ENCODE measurements around the gene SCYL3. TPM values are rescaled to one million over a fixed set of nuclear protein-coding genes. Genes with fewer than 3 reads are reported as not detected.
"Not testable (repeated sequence)": the region's sequence is repeated elsewhere in the genome, so short reads cannot be mapped to it uniquely, and the experiment has no call there.

Gene SCYL3
- total RNA-seq, 2 experiments from 2014 or later, result 16.8 to 17.1 TPM

- Mint-ChIP-seq H3K36me3 (ENCODE audit: low read depth) (peaks cover 55% of the 10 kb centered on the region), H3K4me3 (no peak overlapping the region), H3K4me1 (peaks cover 13% of the 10 kb centered on the region), H3K9me3 (no peaks in the 10 kb centered on the region), H3K27me3 (no peaks in the 10 kb centered on the region), H3K27ac (no peak overlapping the region)
- ChIA-PET POLR2A (no interaction called here), CTCF (interaction anchor here (0.5 to 1.2 kb wide), 2 partner anchors 9 to 28 kb away, joined by 3 to 4 read pairs; no protein-coding TSS in a partner anchor)
- DNase-seq, result no peak
These were observed 15.2 kb downstream of the SCYL3 start for GRCh38 chr1:169878498-169878897.

DNA sequence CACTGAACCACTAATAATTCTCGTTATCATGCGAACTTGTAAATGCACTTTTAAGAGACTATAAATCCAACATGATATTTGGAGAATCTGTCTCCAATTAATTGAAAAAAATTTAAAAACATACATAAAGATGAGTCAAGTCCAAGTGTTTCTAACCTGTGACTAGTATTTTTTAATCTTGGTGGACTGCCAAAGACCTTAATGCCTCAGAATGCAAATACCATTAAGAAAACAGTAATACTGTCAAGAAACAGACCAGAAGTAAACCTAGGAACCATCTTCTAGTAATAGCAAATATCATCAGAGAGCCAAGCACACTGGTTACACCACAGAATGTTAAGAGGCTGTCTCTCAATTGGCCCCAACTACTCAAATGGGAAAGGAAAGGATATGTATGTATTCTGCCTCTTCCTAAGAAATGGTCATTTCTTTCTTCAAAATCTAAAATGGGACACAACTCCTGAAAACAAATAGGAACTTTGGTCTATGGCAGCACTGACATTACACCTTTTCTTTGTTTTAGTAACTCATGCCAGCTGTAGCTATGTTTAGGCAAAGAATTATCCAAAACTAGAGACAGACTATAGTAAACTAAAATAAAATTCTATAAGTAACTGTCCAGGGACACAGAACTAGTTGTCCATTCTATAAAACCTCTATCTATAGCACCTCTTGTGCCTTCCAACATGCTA lies 15.8 kb downstream of the SCYL3 start:
- ChIA-PET CTCF (no interaction called here), POLR2A (no interaction called here)
- Mint-ChIP-seq H3K27me3 (no peaks in the 10 kb centered on the region), H3K4me1 (peaks cover 13% of the 10 kb centered on the region), H3K4me3 (no peak overlapping the region), H3K36me3 (ENCODE audit: low read depth) (peaks cover 57% of the 10 kb centered on the region), H3K27ac (no peak overlapping the region), H3K9me3 (peaks cover 4% of the 10 kb centered on the region)
- DNase-seq, result no peak

DNA sequence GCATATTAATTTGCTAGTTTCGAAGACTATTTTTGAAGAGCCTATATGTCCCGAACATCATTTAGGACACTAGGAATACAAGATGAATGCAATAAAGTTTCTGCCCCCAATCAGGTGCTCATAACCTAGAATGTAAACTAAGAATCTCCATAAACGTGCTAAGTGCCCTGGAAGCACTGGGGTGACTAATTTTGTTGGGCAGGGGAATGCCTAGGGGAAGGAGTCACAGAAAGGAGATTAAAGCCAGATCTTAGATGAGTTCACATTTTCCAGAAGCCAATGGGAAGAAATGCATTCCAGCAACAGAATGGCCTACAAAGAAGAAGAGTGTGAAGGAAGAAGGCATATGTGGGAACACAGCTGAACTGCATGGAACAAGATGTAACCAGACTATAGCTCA lies 19.5 kb downstream of the SCYL3 start:
- Mint-ChIP-seq H3K27ac (no peak overlapping the region), H3K4me3 (no peak overlapping the region), H3K27me3 (no peaks in the 10 kb centered on the region), H3K4me1 (peaks cover 10% of the 10 kb centered on the region), H3K36me3 (ENCODE audit: low read depth) (peaks cover 75% of the 10 kb centered on the region), H3K9me3 (peaks cover 10% of the 10 kb centered on the region)
- no peak for DNase-seq
- CTCF ChIA-PET, result no interaction called here
- POLR2A ChIA-PET, result no interaction called here

DNA sequence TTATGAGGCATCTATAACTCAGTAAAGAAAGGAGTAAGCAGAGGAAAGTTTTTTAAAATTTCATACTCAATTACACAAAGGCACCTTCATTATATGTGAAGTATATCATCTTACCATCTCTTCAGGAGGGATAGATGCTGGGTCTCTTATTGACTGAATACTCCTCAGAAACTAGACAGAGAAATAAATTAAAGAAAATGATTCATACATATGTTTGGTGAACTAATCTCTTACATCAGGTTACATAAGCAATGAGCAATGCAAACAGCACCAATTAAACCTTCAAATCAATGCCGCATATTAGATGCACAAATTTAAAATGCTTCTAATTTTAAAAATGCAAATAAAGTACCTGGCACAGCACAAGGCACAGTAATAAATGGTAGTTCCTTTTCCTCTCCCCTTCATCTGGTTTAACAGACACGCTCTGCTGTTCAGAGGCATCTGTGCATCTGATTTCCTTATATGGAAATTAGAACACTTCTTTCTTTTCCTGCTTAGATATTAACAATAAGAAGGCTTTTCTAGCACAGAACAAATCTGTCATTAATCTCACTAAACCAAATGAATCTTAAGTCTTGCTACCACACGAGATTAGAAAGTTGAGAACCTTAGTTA lies 20.0 kb downstream of the SCYL3 start:
- Mint-ChIP-seq H3K9me3 (peaks cover 10% of the 10 kb centered on the region), H3K4me1 (peaks cover 9% of the 10 kb centered on the region)
- POLR2A ChIA-PET, result no interaction called here

GRCh38 chr1:169872906-169873305 lies 20.8 kb downstream of the SCYL3 start:
- ChIA-PET POLR2A (no interaction called here), CTCF (interaction anchor here (1.4 kb wide), 1 partner anchor 20 kb away, joined by 3 read pairs; no protein-coding TSS in a partner anchor)
- DNase-seq, result no peak
- Mint-ChIP-seq H3K9me3 (peaks cover 10% of the 10 kb centered on the region), H3K27ac (no peak overlapping the region), H3K4me3 (no peak overlapping the region), H3K4me1 (peaks cover 9% of the 10 kb centered on the region), H3K36me3 (ENCODE audit: low read depth) (peaks cover 77% of the 10 kb centered on the region), H3K27me3 (no peaks in the 10 kb centered on the region)

More for the DNA sequence above, 20.0 kb downstream of the SCYL3 start:
- Mint-ChIP-seq H3K27ac (no peak overlapping the region), H3K36me3 (ENCODE audit: low read depth) (peaks cover 78% of the 10 kb centered on the region), H3K4me3 (no peak overlapping the region), H3K27me3 (no peaks in the 10 kb centered on the region)
- no peak for DNase-seq
- CTCF ChIA-PET, result no interaction called here

- H3K27ac Mint-ChIP-seq, POLR2A ChIA-PET, H3K9me3 Mint-ChIP-seq, DNase-seq, H3K4me3 Mint-ChIP-seq, H3K27me3 Mint-ChIP-seq, H3K4me1 Mint-ChIP-seq: not testable (repeated sequence)
- peaks cover 82% of the 10 kb centered on the region for H3K36me3 Mint-ChIP-seq (ENCODE audit: low read depth)
- CTCF ChIA-PET, result interaction anchor here (1.4 kb wide), 1 partner anchor 19 kb away, joined by 3 read pairs; no protein-coding TSS in a partner anchor
These were observed 21.7 kb downstream of the SCYL3 start for GRCh38 chr1:169871988-169872387.

- H3K27ac Mint-ChIP-seq, result no peak overlapping the region
- ChIA-PET CTCF (interaction anchor here (1.0 to 1.5 kb wide), 3 partner anchors 10 to 24 kb away, joined by 3 to 4 read pairs (median 4); no protein-coding TSS in a partner anchor), POLR2A (no interaction called here)
- H3K9me3 Mint-ChIP-seq, result peaks cover 10% of the 10 kb centered on the region
- peaks cover 86% of the 10 kb centered on the region for H3K36me3 Mint-ChIP-seq (ENCODE audit: low read depth)
- DNase-seq, result no peak
- H3K4me1 Mint-ChIP-seq, result peaks cover 9% of the 10 kb centered on the region
- no peak overlapping the region for H3K4me3 Mint-ChIP-seq
- no peaks in the 10 kb centered on the region for H3K27me3 Mint-ChIP-seq
These were observed 24.3 kb downstream of the SCYL3 start for GRCh38 chr1:169869426-169869825.

DNA sequence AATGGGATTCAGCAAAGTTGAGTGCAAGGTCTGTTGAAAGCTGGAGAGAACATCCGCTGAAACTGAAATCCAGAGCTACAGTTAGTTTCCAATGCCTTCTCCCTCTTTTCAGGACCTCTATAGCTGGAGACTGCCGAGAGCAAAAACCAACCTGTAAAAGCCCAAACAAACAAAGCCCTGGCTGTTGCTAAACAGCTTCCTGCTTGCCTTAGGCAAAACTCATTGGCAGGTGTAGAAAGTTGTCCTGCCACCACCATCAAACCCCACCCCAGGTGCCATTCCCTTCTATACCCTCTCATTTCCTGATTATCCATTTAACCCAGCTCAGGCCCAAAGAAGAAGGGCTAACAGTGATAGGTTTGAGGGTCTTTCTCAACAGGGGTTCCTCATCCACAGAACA lies 24.7 kb downstream of the SCYL3 start:
- Mint-ChIP-seq H3K36me3 (ENCODE audit: low read depth) (peaks cover 86% of the 10 kb centered on the region), H3K4me3 (no peak overlapping the region), H3K9me3 (peaks cover 10% of the 10 kb centered on the region), H3K27ac (no peak overlapping the region), H3K4me1 (peaks cover 5% of the 10 kb centered on the region), H3K27me3 (no peaks in the 10 kb centered on the region)
- CTCF ChIA-PET, result interaction anchor here (1.0 to 1.5 kb wide), 3 partner anchors 10 to 24 kb away, joined by 3 to 4 read pairs (median 4); no protein-coding TSS in a partner anchor
- POLR2A ChIA-PET, result no interaction called here
- DNase-seq, result no peak

- no peaks in the 10 kb centered on the region for H3K4me1 Mint-ChIP-seq
- no peak overlapping the region for H3K27ac Mint-ChIP-seq
- H3K4me3 Mint-ChIP-seq, result no peak overlapping the region
- POLR2A ChIA-PET, result no interaction called here
- no peaks in the 10 kb centered on the region for H3K9me3 Mint-ChIP-seq
- H3K36me3 Mint-ChIP-seq (ENCODE audit: low read depth), result peaks cover 82% of the 10 kb centered on the region
- H3K27me3 Mint-ChIP-seq, result no peaks in the 10 kb centered on the region
- CTCF ChIA-PET, result interaction anchor here (0.6 kb wide), 1 partner anchor 1568 kb away, joined by 3 read pairs; no protein-coding TSS in a partner anchor
- DNase-seq, result no peak
These were observed 26.6 kb downstream of the SCYL3 start for GRCh38 chr1:169867012-169867675.

- no peak overlapping the region for H3K4me3 Mint-ChIP-seq
- H3K36me3 Mint-ChIP-seq (ENCODE audit: low read depth), result peaks cover 79% of the 10 kb centered on the region
- no peak overlapping the region for H3K27ac Mint-ChIP-seq
- H3K4me1 Mint-ChIP-seq, result no peaks in the 10 kb centered on the region
- no peaks in the 10 kb centered on the region for H3K9me3 Mint-ChIP-seq
- ChIA-PET POLR2A (no interaction called here), CTCF (no interaction called here)
- no peak for DNase-seq
- H3K27me3 Mint-ChIP-seq, result no peaks in the 10 kb centered on the region
These were observed 27.1 kb downstream of the SCYL3 start for GRCh38 chr1:169866577-169866976.

DNA sequence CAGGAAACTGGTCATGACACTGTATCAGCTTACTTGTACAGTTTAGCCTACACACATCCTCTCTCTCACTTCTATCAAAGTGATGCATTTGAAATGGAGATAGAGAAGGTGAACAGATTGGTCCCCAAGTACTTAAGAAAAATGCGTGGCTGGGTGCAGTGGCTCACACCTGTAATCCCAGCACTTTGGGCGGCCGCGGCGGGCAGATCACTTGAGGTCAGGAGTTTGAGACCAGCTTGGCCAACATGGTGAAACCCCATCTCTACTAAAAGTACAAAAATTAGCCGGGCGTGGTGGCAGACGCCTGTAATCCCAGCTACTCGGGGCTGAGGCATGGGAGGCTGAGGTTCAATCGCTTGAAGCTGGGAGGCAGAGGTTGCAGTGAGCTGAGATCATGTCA lies 29.2 kb downstream of the SCYL3 start:
- H3K9me3 Mint-ChIP-seq, H3K4me3 Mint-ChIP-seq, H3K4me1 Mint-ChIP-seq, H3K27me3 Mint-ChIP-seq, H3K27ac Mint-ChIP-seq, DNase-seq, POLR2A ChIA-PET: not testable (repeated sequence)
- peaks cover 76% of the 10 kb centered on the region for H3K36me3 Mint-ChIP-seq (ENCODE audit: low read depth)
- CTCF ChIA-PET, result interaction anchor here (0.7 to 1.4 kb wide), 2 partner anchors 11 to 22 kb away, joined by 3 read pairs; no protein-coding TSS in a partner anchor

DNA sequence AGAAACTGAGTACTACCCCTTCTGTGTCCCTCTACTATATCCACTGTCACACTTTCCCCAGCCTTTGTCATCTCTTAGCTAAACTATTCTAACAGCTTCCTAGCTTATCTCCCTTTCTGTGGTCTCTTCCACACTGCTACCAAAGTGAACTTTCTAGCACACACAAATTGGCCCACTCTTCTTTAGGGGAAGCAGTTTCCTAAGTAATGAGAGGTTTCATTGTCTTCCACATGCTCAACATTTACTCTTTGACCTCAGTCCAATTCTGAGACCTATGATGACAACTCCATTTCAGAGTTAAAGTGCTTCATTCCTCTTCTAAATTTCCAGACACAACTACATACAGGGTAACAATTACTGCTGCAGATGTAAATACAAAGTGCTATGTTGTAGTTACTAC lies 32.9 kb downstream of the SCYL3 start:
- CTCF ChIA-PET, result interaction anchor here (0.6 to 1.1 kb wide), 2 partner anchors 25 to 1680 kb away, joined by 3 read pairs; no protein-coding TSS in a partner anchor
- POLR2A ChIA-PET, result no interaction called here
- H3K4me3 Mint-ChIP-seq, result no peak overlapping the region
- H3K4me1 Mint-ChIP-seq, result peaks cover 4% of the 10 kb centered on the region
- H3K27ac Mint-ChIP-seq, result no peak overlapping the region
- H3K27me3 Mint-ChIP-seq, result no peaks in the 10 kb centered on the region
- DNase-seq, result no peak
- no peaks in the 10 kb centered on the region for H3K9me3 Mint-ChIP-seq
- H3K36me3 Mint-ChIP-seq (ENCODE audit: low read depth), result peaks cover 54% of the 10 kb centered on the region

DNA sequence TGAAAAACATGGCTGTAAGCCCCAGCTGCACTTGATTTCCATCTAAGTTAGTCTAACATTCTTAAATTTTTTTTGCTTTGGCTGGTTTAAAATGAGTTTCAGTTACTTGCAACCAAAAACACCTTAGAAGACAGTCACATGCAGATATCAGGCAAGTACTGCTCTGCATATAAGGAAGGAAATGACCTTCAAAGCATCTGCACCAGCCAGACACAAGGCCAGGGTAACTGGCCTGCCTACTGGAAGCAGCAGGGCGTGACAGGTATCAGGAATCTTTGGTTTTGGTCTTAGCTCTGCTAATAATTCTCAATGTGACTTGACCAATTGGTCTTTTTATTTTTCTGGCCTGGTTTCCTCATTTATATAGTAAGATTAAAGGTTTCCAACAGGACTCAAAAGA lies 33.5 kb downstream of the SCYL3 start:
- Mint-ChIP-seq H3K36me3 (ENCODE audit: low read depth) (peaks cover 53% of the 10 kb centered on the region), H3K27me3 (no peaks in the 10 kb centered on the region), H3K27ac (no peak overlapping the region), H3K4me1 (peaks cover 4% of the 10 kb centered on the region), H3K4me3 (no peak overlapping the region), H3K9me3 (no peaks in the 10 kb centered on the region)
- DNase-seq, result no peak
- CTCF ChIA-PET, result interaction anchor here (0.6 to 1.1 kb wide), 2 partner anchors 26 to 1679 kb away, joined by 3 read pairs; no protein-coding TSS in a partner anchor
- POLR2A ChIA-PET, result no interaction called here
